ENCODE results near the gene CAB39.

Gene CAB39

GRCh38 chr2:230690439-230690838 is 22.2 kb upstream of the CAB39 start:
- no peak overlapping the region for H3K4me3 ChIP-seq (replicated peaks in 1 of 2; ENCODE audit: low read depth in 2 of 2, low read length in 2 of 2)
- TF ChIP-seq CTCF (IDR thresholded peaks at IDR 0.05; ENCODE audit: low read depth, low read length), result no peak
- peak in 1 of 2 donors; percentile 83 for DNase-seq (ENCODE audit: low read depth in 2 of 2)

DNA sequence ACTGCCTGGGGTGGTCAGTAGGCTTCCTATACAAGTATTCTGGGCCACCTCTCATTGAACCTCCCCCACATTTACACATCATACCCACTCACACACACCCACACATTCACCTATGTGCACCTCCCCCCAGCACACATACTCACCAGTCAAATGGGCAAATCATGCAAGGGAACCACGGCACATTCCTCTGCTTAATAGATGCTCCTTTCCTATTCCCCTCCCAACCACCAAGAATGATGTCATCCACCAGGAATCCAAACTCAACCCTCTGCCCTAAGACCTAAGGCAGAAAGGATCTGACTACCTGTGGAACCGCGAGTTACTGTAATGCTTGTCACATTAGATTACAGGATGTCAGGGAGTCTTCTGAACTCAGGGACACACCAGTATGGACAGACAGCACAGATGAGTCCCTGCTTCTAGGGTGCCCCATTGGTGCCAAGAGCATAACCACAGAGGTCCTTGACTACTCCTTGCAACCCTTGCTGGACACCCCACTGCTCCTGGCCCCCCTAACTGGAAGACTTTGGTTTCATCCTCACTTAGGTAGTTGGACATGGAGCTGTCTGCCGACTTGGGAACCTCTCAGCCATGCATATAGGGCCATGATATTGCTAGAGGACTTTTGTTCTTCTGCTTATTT is 21.5 kb upstream of the CAB39 start:
- TF ChIP-seq CTCF (IDR thresholded peaks at IDR 0.05; ENCODE audit: low read depth, low read length), result no peak
- H3K4me3 ChIP-seq (replicated peaks in 1 of 2; ENCODE audit: low read depth in 2 of 2, low read length in 2 of 2), result no peak overlapping the region
- DNase-seq (ENCODE audit: low read depth in 2 of 2), result peak in 1 of 2 donors; percentile 78

DNA sequence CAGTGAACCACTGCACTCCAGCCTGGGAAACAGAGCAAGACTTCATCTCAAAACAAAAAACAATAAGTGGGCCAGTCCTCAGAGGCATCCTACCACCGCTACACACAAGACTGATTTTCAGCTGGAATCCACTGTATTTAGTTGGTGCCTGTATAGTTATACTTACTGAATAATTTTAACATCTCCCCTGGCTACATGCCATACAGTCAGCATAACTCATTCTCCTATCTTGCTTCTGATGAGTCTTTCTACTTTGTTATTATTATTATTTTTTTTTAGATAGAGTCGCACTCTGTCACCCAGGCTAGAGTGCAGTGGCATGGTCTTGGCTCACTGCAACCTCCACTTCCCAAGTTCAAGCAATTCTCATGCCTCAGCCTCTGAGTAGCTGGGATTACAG is 19.9 kb upstream of the CAB39 start:
- peak in 1 of 2 donors; percentile 56 for DNase-seq (ENCODE audit: low read depth in 2 of 2)
- H3K4me3 ChIP-seq (replicated peaks in 1 of 2; ENCODE audit: low read depth in 2 of 2, low read length in 2 of 2), result no peak overlapping the region
- TF ChIP-seq CTCF (IDR thresholded peaks at IDR 0.05; ENCODE audit: low read depth, low read length), result no peak

GRCh38 chr2:230693411-230693810 is 19.2 kb upstream of the CAB39 start:
- no peak overlapping the region for H3K4me3 ChIP-seq (replicated peaks in 1 of 2; ENCODE audit: low read depth in 2 of 2, low read length in 2 of 2)
- no peak for TF ChIP-seq CTCF (IDR thresholded peaks at IDR 0.05; ENCODE audit: low read depth, low read length)
- DNase-seq (ENCODE audit: low read depth in 2 of 2), result no peak

- no peak for DNase-seq (ENCODE audit: low read depth in 2 of 2)
- no peak overlapping the region for H3K4me3 ChIP-seq (replicated peaks in 1 of 2; ENCODE audit: low read depth in 2 of 2, low read length in 2 of 2)
- TF ChIP-seq CTCF (IDR thresholded peaks at IDR 0.05; ENCODE audit: low read depth, low read length), result no peak
Measured at GRCh38 chr2:230694241-230694640, 18.4 kb upstream of the CAB39 start.

DNA sequence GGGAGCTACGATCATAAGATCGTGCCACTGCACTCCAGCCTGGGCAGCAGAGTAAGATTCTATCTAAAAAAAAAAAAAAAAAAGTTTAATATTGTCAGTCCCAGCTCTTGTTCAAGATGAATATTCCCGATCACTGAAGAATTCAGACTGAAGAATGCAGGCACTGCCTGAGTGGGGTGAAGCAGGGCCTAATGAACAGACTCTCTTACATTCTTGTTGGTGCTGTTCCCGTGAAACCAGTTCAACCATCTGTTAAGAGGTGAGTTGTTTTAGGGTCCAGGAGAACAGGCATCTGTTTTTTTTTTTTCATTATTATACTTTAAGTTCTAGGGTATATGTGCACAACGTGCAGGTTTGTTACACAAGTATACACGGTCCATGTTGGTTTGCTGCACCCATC is 17.1 kb upstream of the CAB39 start:
- no peak for DNase-seq (ENCODE audit: low read depth in 2 of 2)
- H3K4me3 ChIP-seq (replicated peaks in 1 of 2; ENCODE audit: low read depth in 2 of 2, low read length in 2 of 2), result no peak overlapping the region
- TF ChIP-seq CTCF (IDR thresholded peaks at IDR 0.05; ENCODE audit: low read depth, low read length), result no peak

GRCh38 chr2:230696670-230697069 is 16.0 kb upstream of the CAB39 start:
- no peak overlapping the region for H3K4me3 ChIP-seq (replicated peaks in 1 of 2; ENCODE audit: low read depth in 2 of 2, low read length in 2 of 2)
- DNase-seq (ENCODE audit: low read depth in 2 of 2), result no peak
- TF ChIP-seq CTCF (IDR thresholded peaks at IDR 0.05; ENCODE audit: low read depth, low read length), result no peak
